ENCODE results near the gene TBKBP1.

- TF ChIP-seq CTCF (IDR thresholded peaks at IDR 0.05) (no peak), POLR2A (IDR thresholded peaks at IDR 0.05) (no peak)
These were observed 3.0 kb downstream of the TBKBP1 start for GRCh38 chr17:47696717-47697642.

Measured in esophagus squamous epithelium (tissue), 4 donors.